Transverse colon (tissue), 3 donors: Measurements from ENCODE around the gene CBL.

Experiments
- CTCF ChIP-seq, 5 experiments: fragments of 200-600 bp in 3 of 5; fragments of 450-650 bp in 2 of 5; sonication (generic) in 3 of 5; IDR thresholded peaks; 1 replicate in 2 of 5; 2 replicates in 3 of 5; pipeline ENCODE4 v1.5.1; 2016 to 2017; ENCODE audit warnings: antibody characterized with exemption in 5 of 5, inconsistent platforms in 3 of 5, mild to moderate bottlenecking in 2 of 5, moderate library complexity in 1 of 5
- EP300 ChIP-seq: sonication (generic); formaldehyde crosslinking; IDR thresholded peaks from one replicate; pipeline ENCODE4 v1.6.1; 2017; ENCODE audit warnings: antibody characterized with exemption, low read depth

GRCh38 chr11:119336744-119337469, 130.8 kb downstream of the CBL start:
- TF ChIP-seq EP300 (no peak), CTCF (IDR thresholded peaks at IDR 0.05) (no peak)
